GM10266 (cell line): ENCODE measurements around the gene ENTREP1.
"Not testable (repeated sequence)": the region's sequence is repeated elsewhere in the genome, so short reads cannot be mapped to it uniquely, and the experiment has no call there.

Source experiments
- DNase-seq: peaks from one replicate; pipeline ENCODE4 v3.0.0; 2012; ENCODE audit errors: extremely low spot score
- TF ChIP-seq, protein P1 (sequence below): IDR thresholded peaks from 2 replicates; pipeline ENCODE4 v1.5.1; 2012; ENCODE audit warnings: mild to moderate bottlenecking, low read depth; ENCODE audit not compliant: control insufficient read depth, insufficient read depth; ENCODE audit errors: missing control alignments

The ENTREP1 gene

DNA sequence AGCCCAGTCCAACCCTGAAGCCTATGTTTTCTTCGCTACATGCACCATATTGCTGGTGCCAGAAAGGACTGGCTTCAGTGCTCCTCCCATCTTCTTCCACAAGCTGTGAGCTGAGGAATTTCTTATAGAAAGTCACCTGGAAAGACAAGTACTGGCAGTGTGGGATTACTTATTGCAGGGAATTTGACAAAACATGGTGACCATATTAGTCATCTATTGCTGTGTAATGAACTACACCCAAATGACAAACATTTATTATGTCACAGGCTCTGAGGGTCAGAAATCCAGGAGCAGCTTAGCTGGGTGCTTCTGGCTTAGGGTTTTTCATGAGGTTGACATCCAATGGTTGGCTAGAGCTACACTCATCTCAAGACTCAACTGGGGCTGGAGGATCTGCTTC is 75.5 kb downstream of the ENTREP1 start:
- TF ChIP-seq, protein P1, sequence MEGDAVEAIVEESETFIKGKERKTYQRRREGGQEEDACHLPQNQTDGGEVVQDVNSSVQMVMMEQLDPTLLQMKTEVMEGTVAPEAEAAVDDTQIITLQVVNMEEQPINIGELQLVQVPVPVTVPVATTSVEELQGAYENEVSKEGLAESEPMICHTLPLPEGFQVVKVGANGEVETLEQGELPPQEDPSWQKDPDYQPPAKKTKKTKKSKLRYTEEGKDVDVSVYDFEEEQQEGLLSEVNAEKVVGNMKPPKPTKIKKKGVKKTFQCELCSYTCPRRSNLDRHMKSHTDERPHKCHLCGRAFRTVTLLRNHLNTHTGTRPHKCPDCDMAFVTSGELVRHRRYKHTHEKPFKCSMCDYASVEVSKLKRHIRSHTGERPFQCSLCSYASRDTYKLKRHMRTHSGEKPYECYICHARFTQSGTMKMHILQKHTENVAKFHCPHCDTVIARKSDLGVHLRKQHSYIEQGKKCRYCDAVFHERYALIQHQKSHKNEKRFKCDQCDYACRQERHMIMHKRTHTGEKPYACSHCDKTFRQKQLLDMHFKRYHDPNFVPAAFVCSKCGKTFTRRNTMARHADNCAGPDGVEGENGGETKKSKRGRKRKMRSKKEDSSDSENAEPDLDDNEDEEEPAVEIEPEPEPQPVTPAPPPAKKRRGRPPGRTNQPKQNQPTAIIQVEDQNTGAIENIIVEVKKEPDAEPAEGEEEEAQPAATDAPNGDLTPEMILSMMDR = no peak
- DNase-seq = no peak

- not testable (repeated sequence) for DNase-seq
Measured at GRCh38 chr9:69409936-69410335, 84.9 kb downstream of the ENTREP1 start.

DNA sequence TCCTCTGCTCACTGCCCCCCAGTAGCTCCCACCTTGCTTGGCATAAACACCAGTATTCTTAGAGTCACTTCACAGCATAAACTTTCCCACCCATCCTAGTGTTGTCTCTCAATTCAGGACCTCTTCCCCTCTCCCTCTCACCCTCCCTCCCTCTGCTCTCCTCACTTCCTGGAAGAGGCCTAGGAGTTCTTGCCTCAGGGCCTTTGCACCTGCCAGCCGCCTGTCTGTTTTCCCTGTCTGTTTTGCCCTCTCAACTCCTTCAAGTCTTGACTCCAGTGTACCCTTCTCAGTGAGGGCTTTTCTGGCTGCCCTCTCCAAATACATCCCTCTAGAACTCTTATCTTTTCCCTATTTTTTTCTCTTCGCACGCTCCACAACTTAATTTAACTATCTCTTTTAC is 86.2 kb downstream of the ENTREP1 start:
- TF ChIP-seq, protein P1 = no peak
- DNase-seq = no peak

- no peak for DNase-seq
- TF ChIP-seq, protein P1 = no peak
Measured at GRCh38 chr9:69411931-69412740, 87.1 kb downstream of the ENTREP1 start.

DNA sequence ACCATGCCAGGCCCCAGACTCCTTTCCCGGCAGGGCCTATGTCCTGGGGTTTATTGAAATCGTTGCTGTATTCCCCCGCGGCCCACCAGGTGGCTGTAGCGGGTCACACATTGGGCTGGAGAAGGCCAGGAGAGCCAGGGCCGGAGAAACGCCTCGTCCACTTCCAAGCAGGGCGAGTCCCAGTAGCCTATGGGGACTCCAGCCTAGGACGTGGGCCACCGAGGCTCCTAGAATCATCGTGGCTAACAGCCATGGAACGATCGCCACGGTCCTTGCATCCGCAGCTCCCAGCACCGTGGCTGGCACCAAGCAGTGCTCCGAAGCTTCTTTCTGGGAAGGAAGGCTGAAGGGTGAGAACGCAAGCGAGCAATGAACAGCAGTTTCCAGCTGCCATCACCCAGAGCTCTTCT is 87.7 kb downstream of the ENTREP1 start:
- TF ChIP-seq, protein P1 = peak; percentile 15
- no peak for DNase-seq

DNA sequence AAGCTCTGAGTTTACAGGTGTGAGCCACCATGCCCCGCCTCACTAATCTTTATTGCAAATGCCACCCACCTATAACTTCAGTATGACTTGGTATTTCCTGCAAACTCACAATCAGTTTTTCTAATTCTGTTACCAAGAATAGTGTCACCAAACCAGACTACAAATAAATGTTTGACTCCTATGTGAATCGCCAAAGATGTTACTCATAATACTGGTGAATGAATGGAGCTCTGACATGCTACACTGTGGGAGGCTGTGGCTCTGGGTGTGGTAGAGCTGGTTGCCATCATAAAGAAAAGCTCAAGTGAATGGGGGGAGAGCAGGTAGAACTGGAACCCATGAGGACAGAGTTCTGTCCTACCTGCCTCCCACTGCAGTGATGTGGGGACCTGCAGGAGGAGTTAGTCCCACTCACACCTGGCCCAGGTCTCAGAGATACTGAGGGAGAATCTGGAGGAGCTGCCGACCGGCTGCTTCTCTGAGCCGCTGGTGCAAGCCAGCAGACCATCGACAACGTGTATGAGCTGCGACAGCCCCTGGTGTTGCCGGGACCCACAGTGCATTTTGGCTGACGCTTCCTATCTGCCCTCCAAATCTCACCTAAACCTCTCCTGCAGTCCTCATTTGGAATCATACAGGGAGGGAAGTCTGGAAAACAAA is 95.7 kb downstream of the ENTREP1 start:
- DNase-seq = no peak
- TF ChIP-seq, protein P1 = no peak

GRCh38 chr9:69421908-69422801 is 97.1 kb downstream of the ENTREP1 start:
- TF ChIP-seq, protein P1 = peak; percentile 86
- DNase-seq = peak; percentile 78
